Muscle of leg (tissue), 11 donors: ENCODE measurements around the gene EEF1A1. TPM values are rescaled to one million over a fixed set of nuclear protein-coding genes. Genes with fewer than 3 reads are reported as not detected.

Experiments used
- DNase-seq: peaks from one replicate; pipeline ENCODE4 v3.0.0; 2013
- H3K27ac ChIP-seq: one replicate; pipeline ENCODE4 v1.5.1; 2013; ENCODE audit warnings: mild to moderate bottlenecking, low read length, control low read depth
- H3K27me3 ChIP-seq: one replicate; pipeline ENCODE4 v1.6.1; 2013; ENCODE audit warnings: low read length; ENCODE audit not compliant: control insufficient read depth, insufficient read depth
- H3K36me3 ChIP-seq: one replicate; pipeline ENCODE4 v1.6.1; 2013; ENCODE audit warnings: low read length; ENCODE audit not compliant: control insufficient read depth, insufficient read depth
- H3K4me1 ChIP-seq: one replicate; pipeline ENCODE4 v1.6.1; 2013; ENCODE audit warnings: low read length; ENCODE audit not compliant: control insufficient read depth, insufficient read depth
- H3K4me3 ChIP-seq: one replicate; pipeline ENCODE4 v1.5.1; 2013; ENCODE audit warnings: low read length, control low read depth
- H3K9me3 ChIP-seq: replicated peaks from 2 replicates; pipeline ENCODE4 v1.6.1; 2013; ENCODE audit warnings: low read depth, low read length; ENCODE audit not compliant: control insufficient read depth
- WGBS: methylation state at CpG from one replicate; pipeline ENCODE4 v1.1.5; 2013; ENCODE audit warnings: missing lambda C conversion rate; ENCODE audit not compliant: insufficient coverage; 5-methylcytosine and 5-hydroxymethylcytosine counted together
- polyA plus RNA-seq, 8 donors: library from polyadenylated mRNA; unstranded; fragments of 120-200 nt; gene quantifications; one replicate each; pipeline versions ENCODE4 v1.2.1 to v1.2.3, GENCODE V29; 2013; ENCODE audit warnings: inconsistent platforms in 1 of 8, low replicate concordance in 1 of 8; ENCODE audit not compliant: insufficient read length in 8 of 8, insufficient read depth in 1 of 8
- total RNA-seq: library from RNA; stranded (reverse); fragments of 120-200 nt; gene quantifications from one replicate; pipeline ENCODE4 v1.2.4, GENCODE V29; 2013

The EEF1A1 gene
- total and polyA plus RNA-seq, 9 donors, result 20,564 to 27,283 (median 22,893) TPM

DNA sequence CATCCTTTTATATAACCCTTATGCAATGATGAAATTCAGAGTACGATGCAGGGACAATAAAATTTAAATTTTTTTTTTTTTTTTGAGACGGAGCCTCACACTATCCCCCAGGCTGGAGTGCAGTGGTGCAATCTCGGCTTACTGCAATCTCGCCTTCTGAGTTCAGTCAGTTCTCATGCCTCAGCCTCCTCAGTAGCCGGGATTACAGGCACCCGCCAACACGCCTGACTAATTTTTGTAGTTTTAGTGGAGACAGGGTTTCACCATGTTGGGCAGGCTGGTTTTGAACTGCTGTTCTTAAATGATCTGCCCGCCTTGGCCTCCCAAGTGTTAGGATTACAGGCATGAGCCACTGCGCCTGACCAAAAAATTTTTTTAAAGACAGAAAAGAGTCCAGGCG lies 44.1 kb downstream of the EEF1A1 start:
- H3K9me3 ChIP-seq, result no peaks in the 10 kb centered on the region
- WGBS, result 89% methylated on average over 7 of the region's 10 CpGs
- no peak overlapping the region for H3K27ac ChIP-seq
- no peak for DNase-seq
- H3K4me3 ChIP-seq, result no peak overlapping the region
- no peaks in the 10 kb centered on the region for H3K4me1 ChIP-seq
- peaks cover 44% of the 10 kb centered on the region for H3K36me3 ChIP-seq
- no peaks in the 10 kb centered on the region for H3K27me3 ChIP-seq

DNA sequence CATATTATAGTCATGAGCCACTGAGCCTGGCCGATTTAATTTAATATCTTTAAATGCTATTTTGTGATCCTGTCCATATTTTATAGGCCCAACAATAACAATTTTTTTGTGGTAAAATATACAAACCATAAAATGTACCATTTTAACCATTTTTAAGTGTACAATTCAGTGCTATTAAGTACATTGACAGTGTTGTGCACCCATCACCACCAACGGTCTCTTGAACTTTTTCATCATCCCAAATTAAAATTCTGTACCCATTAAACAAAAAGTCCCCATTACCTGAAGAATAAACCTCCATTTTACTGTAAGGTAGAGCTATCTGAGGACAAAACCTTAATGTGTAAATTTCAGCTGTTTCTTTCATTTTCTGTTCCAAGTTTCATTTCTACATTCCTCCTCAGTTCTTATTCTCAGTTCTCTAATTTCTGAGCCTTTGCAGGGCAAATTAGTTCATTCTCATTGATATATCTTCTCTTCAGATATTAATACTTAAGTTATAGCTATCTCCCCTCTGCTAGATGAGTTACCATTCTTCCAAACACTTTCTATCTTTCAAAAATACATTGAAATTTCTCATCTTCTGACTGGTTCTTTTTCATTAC lies 49.0 kb downstream of the EEF1A1 start:
- DNase-seq, result no peak
- peaks cover 46% of the 10 kb centered on the region for H3K36me3 ChIP-seq
- no peaks in the 10 kb centered on the region for H3K9me3 ChIP-seq
- H3K4me3 ChIP-seq, result no peak overlapping the region
- no CpG with 5 or more reads among the region's 2 CpGs for WGBS
- H3K4me1 ChIP-seq, result no peaks in the 10 kb centered on the region
- no peak overlapping the region for H3K27ac ChIP-seq
- no peaks in the 10 kb centered on the region for H3K27me3 ChIP-seq

Other genes with a start within 250 kb of the EEF1A1 start
- not detected for gene DPPA5, start 166.8 kb downstream of the EEF1A1 start, total RNA-seq
- not detected for gene DPPA5, start 166.8 kb downstream of the EEF1A1 start, polyA plus RNA-seq
- gene KHDC3L, start 158.4 kb downstream of the EEF1A1 start, total RNA-seq, result not detected
- not detected for gene KHDC3L, start 158.4 kb downstream of the EEF1A1 start, polyA plus RNA-seq
- not detected for gene OOEP, start 151.1 kb downstream of the EEF1A1 start, total RNA-seq
- gene OOEP, start 151.1 kb downstream of the EEF1A1 start, polyA plus RNA-seq, result under 1 TPM in 1 of 8 donors, not detected in 7; 0.16 TPM
- gene DDX43, start 126.2 kb downstream of the EEF1A1 start, total RNA-seq, result 0.35 TPM
- gene DDX43, start 126.2 kb downstream of the EEF1A1 start, polyA plus RNA-seq, result under 1 TPM; 0.23 to 0.81 (median 0.43) TPM
- 5.2 TPM for gene CGAS, start 68.7 kb downstream of the EEF1A1 start, total RNA-seq
- gene CGAS, start 68.7 kb downstream of the EEF1A1 start, polyA plus RNA-seq, result 1 to 10 TPM; 4.3 to 6.4 (median 4.3) TPM
- gene MTO1, start 59.3 kb downstream of the EEF1A1 start, total RNA-seq, result 23.9 TPM
- gene MTO1, start 59.3 kb downstream of the EEF1A1 start, polyA plus RNA-seq, result 10 to 100 TPM; 14.6 to 19.7 (median 17.0) TPM
- 21.9 TPM for gene SLC17A5, start 133.0 kb upstream of the EEF1A1 start, total RNA-seq
- gene SLC17A5, start 133.0 kb upstream of the EEF1A1 start, polyA plus RNA-seq, result 10 to 100 TPM; 13.5 to 24.8 (median 19.1) TPM
- 21.1 TPM for gene CD109, start 175.2 kb upstream of the EEF1A1 start, total RNA-seq
- 10 to 100 TPM in 6 of 8 donors, 1 to 10 TPM in 2; 9.6 to 23.6 (median 15.6) TPM for gene CD109, start 175.2 kb upstream of the EEF1A1 start, polyA plus RNA-seq